Measurements from ENCODE around the gene OR5H14. TPM values are rescaled to one million over a fixed set of nuclear protein-coding genes. Genes with fewer than 3 reads are reported as not detected.

OR5H14 gene
- not detected for total RNA-seq

GRCh38 chr3:98147179-98147578, at the start of gene OR5H14:
OR5H14 (plus strand) TSS chr3:98147479; CDS start chr3:98149386, 1,907 bp downstream.
- no peaks in the 10 kb centered on the region for H3K4me1 ChIP-seq
- no peaks in the 10 kb centered on the region for H3K27me3 ChIP-seq
- no peak within 1 kb of the TSS for H3K4me3 ChIP-seq
- TF ChIP-seq CTCF (IDR thresholded peaks at IDR 0.05) = no peak
- TF ChIP-seq POLR2A (IDR thresholded peaks at IDR 0.05) = no peak
- H3K36me3 ChIP-seq = no peaks in the 10 kb centered on the region
- DNase-seq = no peak
- H3K27ac ChIP-seq = no peak within 1 kb of the TSS
- no peaks in the 10 kb centered on the region for H3K9me3 ChIP-seq

GRCh38 chr3:98099848-98100247, 47.4 kb upstream of the OR5H14 start:
- no peak overlapping the region for H3K4me3 ChIP-seq
- no peak for TF ChIP-seq POLR2A (IDR thresholded peaks at IDR 0.05)
- TF ChIP-seq CTCF (IDR thresholded peaks at IDR 0.05) = no peak
- H3K27me3 ChIP-seq = no peaks in the 10 kb centered on the region
- no peaks in the 10 kb centered on the region for H3K36me3 ChIP-seq
- no peak overlapping the region for H3K27ac ChIP-seq
- H3K4me1 ChIP-seq = no peaks in the 10 kb centered on the region
- no peaks in the 10 kb centered on the region for H3K9me3 ChIP-seq
- DNase-seq = no peak

- Histone ChIP-seq H3K9me3 (no peaks in the 10 kb centered on the region), H3K4me3 (no peak overlapping the region), H3K4me1 (no peaks in the 10 kb centered on the region), H3K27me3 (no peaks in the 10 kb centered on the region), H3K36me3 (no peaks in the 10 kb centered on the region), H3K27ac (no peak overlapping the region)
- DNase-seq = no peak
- no peak for TF ChIP-seq CTCF (IDR thresholded peaks at IDR 0.05)
- TF ChIP-seq POLR2A (IDR thresholded peaks at IDR 0.05) = no peak
Measured at GRCh38 chr3:98108162-98108561, 39.1 kb upstream of the OR5H14 start.

- no peak overlapping the region for H3K4me3 ChIP-seq
- H3K36me3 ChIP-seq = no peaks in the 10 kb centered on the region
- no peaks in the 10 kb centered on the region for H3K4me1 ChIP-seq
- H3K27me3 ChIP-seq = no peaks in the 10 kb centered on the region
- H3K9me3 ChIP-seq = no peaks in the 10 kb centered on the region
- no peak for TF ChIP-seq CTCF (IDR thresholded peaks at IDR 0.05)
- no peak for TF ChIP-seq POLR2A (IDR thresholded peaks at IDR 0.05)
- H3K27ac ChIP-seq = no peak overlapping the region
- DNase-seq = no peak
Measured at GRCh38 chr3:98109807-98110549, 37.3 kb upstream of the OR5H14 start.

- DNase-seq = no peak
- no peak overlapping the region for H3K27ac ChIP-seq
- TF ChIP-seq POLR2A (IDR thresholded peaks at IDR 0.05) = no peak
- H3K36me3 ChIP-seq = no peaks in the 10 kb centered on the region
- H3K9me3 ChIP-seq = no peaks in the 10 kb centered on the region
- H3K4me1 ChIP-seq = no peaks in the 10 kb centered on the region
- no peak overlapping the region for H3K4me3 ChIP-seq
- H3K27me3 ChIP-seq = no peaks in the 10 kb centered on the region
Measured at GRCh38 chr3:98110550-98110908, 36.8 kb upstream of the OR5H14 start.

GRCh38 chr3:98114264-98114663, 33.0 kb upstream of the OR5H14 start:
- no peak for TF ChIP-seq POLR2A (IDR thresholded peaks at IDR 0.05)
- TF ChIP-seq CTCF (IDR thresholded peaks at IDR 0.05) = no peak
- DNase-seq = no peak
- Histone ChIP-seq H3K9me3 (no peaks in the 10 kb centered on the region), H3K4me1 (no peaks in the 10 kb centered on the region), H3K27me3 (no peaks in the 10 kb centered on the region), H3K27ac (no peak overlapping the region), H3K4me3 (no peak overlapping the region), H3K36me3 (no peaks in the 10 kb centered on the region)

Data from Peyer's patch (tissue), 4 donors.